Measurements from ENCODE around the gene C12orf57. TPM values are rescaled to one million over a fixed set of nuclear protein-coding genes. Genes with fewer than 3 reads are reported as not detected.
A peak's percentile ranks its signal among the peaks of the same experiment; 100 is the strongest.

Gene C12orf57
- total RNA-seq, 1 donor from 2014 or later: 181 TPM

- no peaks in the 10 kb centered on the region for H3K27me3 ChIP-seq (ENCODE audit: low read depth)
- intact Hi-C loops (cut with DNase I): no loop called here
- ATAC-seq (no peak), DNase-seq (peak; percentile 37)
- peaks cover 14% of the 10 kb centered on the region for H3K36me3 ChIP-seq
- H3K4me3 ChIP-seq: peak overlapping the region; percentile 44
- TF ChIP-seq, protein P1, sequence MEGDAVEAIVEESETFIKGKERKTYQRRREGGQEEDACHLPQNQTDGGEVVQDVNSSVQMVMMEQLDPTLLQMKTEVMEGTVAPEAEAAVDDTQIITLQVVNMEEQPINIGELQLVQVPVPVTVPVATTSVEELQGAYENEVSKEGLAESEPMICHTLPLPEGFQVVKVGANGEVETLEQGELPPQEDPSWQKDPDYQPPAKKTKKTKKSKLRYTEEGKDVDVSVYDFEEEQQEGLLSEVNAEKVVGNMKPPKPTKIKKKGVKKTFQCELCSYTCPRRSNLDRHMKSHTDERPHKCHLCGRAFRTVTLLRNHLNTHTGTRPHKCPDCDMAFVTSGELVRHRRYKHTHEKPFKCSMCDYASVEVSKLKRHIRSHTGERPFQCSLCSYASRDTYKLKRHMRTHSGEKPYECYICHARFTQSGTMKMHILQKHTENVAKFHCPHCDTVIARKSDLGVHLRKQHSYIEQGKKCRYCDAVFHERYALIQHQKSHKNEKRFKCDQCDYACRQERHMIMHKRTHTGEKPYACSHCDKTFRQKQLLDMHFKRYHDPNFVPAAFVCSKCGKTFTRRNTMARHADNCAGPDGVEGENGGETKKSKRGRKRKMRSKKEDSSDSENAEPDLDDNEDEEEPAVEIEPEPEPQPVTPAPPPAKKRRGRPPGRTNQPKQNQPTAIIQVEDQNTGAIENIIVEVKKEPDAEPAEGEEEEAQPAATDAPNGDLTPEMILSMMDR (IDR thresholded peaks at IDR 0.05): no peak
- H3K4me1 ChIP-seq: peaks cover 58% of the 10 kb centered on the region
- H3K9me3 ChIP-seq: no peaks in the 10 kb centered on the region
- peak overlapping the region; percentile 78 for H3K27ac ChIP-seq
Observed at GRCh38 chr12:6946920-6947374, 3.1 kb downstream of the C12orf57 start.

DNA sequence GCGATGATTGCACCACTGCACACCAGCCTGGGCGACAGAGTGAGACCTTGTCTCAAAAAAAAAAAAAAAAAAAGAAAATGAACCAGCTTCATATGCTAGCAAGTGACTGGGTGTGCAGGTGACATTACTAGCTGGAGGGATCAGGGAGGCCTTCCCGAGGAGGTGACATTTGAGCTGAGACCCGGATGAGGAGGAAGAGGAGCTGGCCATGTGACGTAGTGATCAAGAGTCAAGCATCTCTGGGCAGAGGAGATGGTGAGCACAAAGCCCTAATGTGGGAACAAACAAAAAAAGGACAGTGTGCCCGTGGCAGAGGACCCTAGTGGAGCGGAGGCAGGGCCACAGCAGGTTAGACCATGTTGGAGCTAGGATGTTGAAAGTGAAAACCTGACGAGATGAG is 3.8 kb downstream of the C12orf57 start:
- ATAC-seq (no peak), DNase-seq (peak; percentile 29)
- Histone ChIP-seq H3K9me3 (no peaks in the 10 kb centered on the region), H3K4me3 (no peak overlapping the region), H3K36me3 (peaks cover 14% of the 10 kb centered on the region), H3K27ac (no peak overlapping the region), H3K27me3 (ENCODE audit: low read depth) (no peaks in the 10 kb centered on the region), H3K4me1 (peaks cover 55% of the 10 kb centered on the region)
- TF ChIP-seq, protein P1 (IDR thresholded peaks at IDR 0.05): no peak
- intact Hi-C loops (cut with DNase I): no loop called here

GRCh38 chr12:6948873-6949594 is 5.2 kb downstream of the C12orf57 start:
- Histone ChIP-seq H3K9me3 (no peaks in the 10 kb centered on the region), H3K27me3 (ENCODE audit: low read depth) (no peaks in the 10 kb centered on the region), H3K36me3 (peaks cover 17% of the 10 kb centered on the region), H3K27ac (peak overlapping the region; percentile 53), H3K4me1 (peaks cover 54% of the 10 kb centered on the region), H3K4me3 (no peak overlapping the region)
- ATAC-seq (no peak), DNase-seq (peak; percentile 78)
- TF ChIP-seq, protein P1 (IDR thresholded peaks at IDR 0.05): peak; percentile 35
- intact Hi-C loops (cut with DNase I): no loop called here

DNA sequence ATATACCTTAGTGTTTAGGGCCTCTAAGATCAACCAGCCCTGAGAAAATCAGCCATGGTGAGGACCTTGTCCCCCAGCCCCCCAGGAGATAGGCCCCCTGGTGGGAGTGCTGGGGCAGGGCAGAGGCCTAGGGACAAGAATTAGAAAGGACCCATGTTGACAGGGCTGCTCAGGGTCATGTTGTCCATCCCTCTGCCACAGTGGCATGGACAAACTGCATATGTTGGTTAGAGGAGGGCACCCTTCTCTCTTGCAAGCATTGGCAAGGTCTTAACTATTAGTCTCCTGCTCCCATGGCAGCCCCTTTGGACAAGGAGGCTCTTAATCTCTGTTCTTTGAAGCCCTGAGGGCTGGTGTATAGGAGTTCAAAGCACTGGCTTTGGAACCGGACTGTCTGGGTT is 6.6 kb downstream of the C12orf57 start:
- DNase-seq (peak; percentile 28), ATAC-seq (no peak)
- H3K9me3 ChIP-seq: no peaks in the 10 kb centered on the region
- TF ChIP-seq, protein P1 (IDR thresholded peaks at IDR 0.05): peak; percentile 32
- intact Hi-C loops (cut with DNase I): no loop called here
- H3K27ac ChIP-seq: peak overlapping the region; percentile 79
- H3K36me3 ChIP-seq: peaks cover 24% of the 10 kb centered on the region
- peak overlapping the region; percentile 65 for H3K4me3 ChIP-seq
- peaks cover 59% of the 10 kb centered on the region for H3K4me1 ChIP-seq
- no peaks in the 10 kb centered on the region for H3K27me3 ChIP-seq (ENCODE audit: low read depth)

DNA sequence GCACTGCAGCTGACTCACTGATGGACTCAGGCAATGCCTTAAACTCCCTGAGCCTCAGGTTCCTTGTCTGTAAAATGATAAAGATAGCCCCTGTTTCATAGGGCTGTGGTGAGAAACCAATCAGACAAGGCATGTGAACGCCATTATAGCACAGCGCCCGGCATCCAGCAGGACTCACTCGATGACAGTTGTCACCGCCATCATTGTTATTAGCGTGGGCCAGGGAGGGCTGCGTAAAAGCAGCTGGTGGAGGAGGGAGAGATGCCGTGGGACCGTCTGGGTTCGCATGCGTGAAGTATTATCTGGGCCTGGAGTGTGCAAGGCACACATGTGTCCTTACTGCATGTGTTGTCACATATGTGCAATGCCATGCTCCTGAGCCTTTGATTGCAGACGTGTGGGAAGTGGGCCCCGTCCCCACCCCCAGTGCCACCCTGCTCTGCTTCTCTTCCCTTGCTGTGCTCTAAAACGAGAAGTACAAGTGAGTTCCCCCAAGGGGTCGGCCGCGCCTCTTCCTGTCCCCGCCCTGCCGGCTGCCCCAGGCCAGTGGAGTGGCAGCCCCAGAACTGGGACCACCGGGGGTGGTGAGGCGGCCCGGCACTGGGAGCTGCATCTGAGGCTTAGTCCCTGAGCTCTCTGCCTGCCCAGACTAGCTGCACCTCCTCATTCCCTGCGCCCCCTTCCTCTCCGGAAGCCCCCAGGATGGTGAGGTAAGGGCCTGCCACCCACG is 7.2 kb downstream of the C12orf57 start, which contains the start of gene PTPN6:
Gene PTPN6, plus strand, starts transcription at position 546 of the 730 bp plus-strand sequence. Its CDS starts 157 bp downstream, at position 703.
- H3K9me3 ChIP-seq: no peaks in the 10 kb centered on the region
- H3K4me3 ChIP-seq: peak within 1 kb of the TSS; percentile 65
- TF ChIP-seq, protein P1 (IDR thresholded peaks at IDR 0.05): no peak
- peaks cover 24% of the 10 kb centered on the region for H3K36me3 ChIP-seq
- peaks cover 58% of the 10 kb centered on the region for H3K4me1 ChIP-seq
- no peaks in the 10 kb centered on the region for H3K27me3 ChIP-seq (ENCODE audit: low read depth)
- ATAC-seq: peak; percentile 37 to 67
- peak within 1 kb of the TSS; percentile 79 for H3K27ac ChIP-seq
- intact Hi-C loops (cut with DNase I): no loop called here
- peak; percentile 92 for DNase-seq

Measured in lower lobe of right lung (tissue), 2 donors.